Psoas muscle (tissue), 8 donors: ENCODE measurements around the gene TMTC3. TPM values are rescaled to one million over a fixed set of nuclear protein-coding genes. Genes with fewer than 3 reads are reported as not detected.

Experiments used
- ATAC-seq, 4 donors: fragments of 200-7000 bp; cut with Tn5 transposase; one replicate each; pipeline ENCODE4 v1.9.1; 2020; ENCODE audit warnings: moderate library complexity in 3 of 4, mild to moderate bottlenecking in 2 of 4
- DNase-seq, 2 donors: peaks; one replicate each; pipeline ENCODE4 v3.0.0-alpha.2; 2020
- H3K27ac ChIP-seq: fragments of 200-600 bp; one replicate; pipeline ENCODE4 v1.8.0; 2022
- H3K27me3 ChIP-seq, 3 donors: fragments of 200-600 bp in 1 of 3; one replicate each; pipeline versions ENCODE4 v1.6.1 to v1.8.0; 2013 to 2022; ENCODE audit warnings: low read length in 2 of 3, mild to moderate bottlenecking in 2 of 3, moderate library complexity in 1 of 3; ENCODE audit not compliant: insufficient read depth in 3 of 3
- H3K36me3 ChIP-seq, 2 donors: fragments of 200-600 bp in 1 of 2; one replicate each; pipeline versions ENCODE4 v1.6.1 to v1.8.0; 2013 to 2022; ENCODE audit warnings: low read depth in 1 of 2, mild to moderate bottlenecking in 1 of 2, moderate library complexity in 1 of 2; ENCODE audit not compliant: insufficient read depth in 1 of 2
- H3K4me1 ChIP-seq: fragments of 200-600 bp; one replicate; pipeline ENCODE4 v1.8.0; 2022
- H3K4me3 ChIP-seq: fragments of 200-600 bp; one replicate; pipeline ENCODE4 v1.8.0; 2022; ENCODE audit warnings: mild to moderate bottlenecking
- H3K9me3 ChIP-seq: fragments of 200-600 bp; one replicate; pipeline ENCODE4 v1.8.0; 2022
- WGBS, 3 donors: extraction: QIAGEN DNeasy Blood & Tissue Kit; methylation state at CpG; one replicate each; pipeline versions ENCODE4 v1.1.6 to v1.1.7; 2013; 5-methylcytosine and 5-hydroxymethylcytosine counted together
- intact Hi-C, 2 donors: fragments of 100-400 bp; cut with DNase I; formaldehyde crosslinking; loops; one replicate each; pipeline versions ENCODE4 v1.11.0 to v1.14.2; 2022
- polyA plus RNA-seq, 3 donors: library from polyadenylated mRNA; stranded (reverse); fragments of 200-250 nt; gene quantifications; one replicate each; pipeline ENCODE4 v1.2.3, GENCODE V29; 2013
- total RNA-seq, 4 donors: library from RNA; stranded (reverse); fragmentation: NEBNext Ultra II Directional in 2 of 4; extraction: Animal tissue kit (Norgen Biotek cat#: 25700) in 2 of 4; gene quantifications; one replicate each; pipeline versions ENCODE4 v1.2.1 to v1.2.4, GENCODE V29; 2021 to 2023
- TF ChIP-seq, protein P1 (sequence below): fragments of 200-600 bp; IDR thresholded peaks from one replicate; pipeline ENCODE4 v1.8.0; 2022; ENCODE audit warnings: antibody characterized with exemption
- donor health status: healthy with polysubstance abuse.
- donor health status: DM: no; HTN: no; CAD: no; lungs with moderate emphysema.
- donor health status: Bipolar disorder and iron deficiency.
- donor health status: healthy.
- donor health status: DM: yes; HTN: yes; CAD: no.
- donor health status: DM: no; HTN: no; CAD: no.
- donor health status: DM: no; HTN: no; CAD: no.
- donor health status: DM: yes; HTN: yes; CAD: no.

The TMTC3 gene
- total and polyA plus RNA-seq, 7 donors, result 1.4 to 8.5 (median 5.5) TPM

DNA sequence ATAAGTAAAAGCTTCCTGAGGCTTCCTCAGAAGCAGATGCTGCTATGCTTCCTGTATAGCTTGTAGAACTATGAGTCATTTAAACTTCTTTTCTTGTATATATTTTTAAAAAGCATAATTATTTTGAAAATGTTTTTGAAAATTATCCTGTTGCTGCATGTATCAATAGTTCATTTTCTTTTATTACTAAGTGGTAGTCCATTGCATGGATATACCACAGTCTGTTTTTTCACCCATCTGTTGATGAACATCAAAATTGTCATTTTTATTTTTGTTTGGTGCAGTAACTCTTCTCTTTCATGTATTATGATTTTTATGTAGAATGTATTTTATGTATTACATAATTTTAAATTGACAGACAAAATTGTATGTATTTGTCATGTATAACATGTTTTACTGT, 81.4 kb downstream of the TMTC3 start:
- intact Hi-C loops, result no loop called here
- peaks cover 11% of the 10 kb centered on the region for H3K9me3 ChIP-seq

DNA sequence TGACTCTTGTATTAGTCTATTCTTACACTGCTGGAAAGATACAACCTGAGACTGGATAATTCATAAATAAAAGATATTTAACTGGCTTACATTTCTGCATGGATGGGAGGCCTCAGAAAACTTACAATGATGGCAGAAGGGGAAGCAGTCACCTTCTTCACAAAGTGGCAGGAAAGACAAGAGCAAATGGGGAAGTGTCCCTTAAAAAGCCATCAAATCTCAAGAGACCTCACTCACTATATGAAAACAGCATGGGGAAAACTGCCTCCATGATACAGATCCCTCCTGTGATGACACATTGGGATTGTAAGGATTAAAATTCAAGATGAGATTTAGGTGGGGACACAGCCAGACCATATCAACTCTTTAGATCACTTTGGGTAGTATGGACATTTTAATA, 83.7 kb downstream of the TMTC3 start:
- H3K27ac ChIP-seq, result no peak overlapping the region
- ATAC-seq (no peak), DNase-seq (no peak)
- peaks cover 3% of the 10 kb centered on the region for H3K9me3 ChIP-seq
- H3K4me3 ChIP-seq, result no peak overlapping the region
- H3K4me1 ChIP-seq, result no peaks in the 10 kb centered on the region
- TF ChIP-seq, protein P1, sequence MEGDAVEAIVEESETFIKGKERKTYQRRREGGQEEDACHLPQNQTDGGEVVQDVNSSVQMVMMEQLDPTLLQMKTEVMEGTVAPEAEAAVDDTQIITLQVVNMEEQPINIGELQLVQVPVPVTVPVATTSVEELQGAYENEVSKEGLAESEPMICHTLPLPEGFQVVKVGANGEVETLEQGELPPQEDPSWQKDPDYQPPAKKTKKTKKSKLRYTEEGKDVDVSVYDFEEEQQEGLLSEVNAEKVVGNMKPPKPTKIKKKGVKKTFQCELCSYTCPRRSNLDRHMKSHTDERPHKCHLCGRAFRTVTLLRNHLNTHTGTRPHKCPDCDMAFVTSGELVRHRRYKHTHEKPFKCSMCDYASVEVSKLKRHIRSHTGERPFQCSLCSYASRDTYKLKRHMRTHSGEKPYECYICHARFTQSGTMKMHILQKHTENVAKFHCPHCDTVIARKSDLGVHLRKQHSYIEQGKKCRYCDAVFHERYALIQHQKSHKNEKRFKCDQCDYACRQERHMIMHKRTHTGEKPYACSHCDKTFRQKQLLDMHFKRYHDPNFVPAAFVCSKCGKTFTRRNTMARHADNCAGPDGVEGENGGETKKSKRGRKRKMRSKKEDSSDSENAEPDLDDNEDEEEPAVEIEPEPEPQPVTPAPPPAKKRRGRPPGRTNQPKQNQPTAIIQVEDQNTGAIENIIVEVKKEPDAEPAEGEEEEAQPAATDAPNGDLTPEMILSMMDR, result no peak
- peaks cover 0 to 2% (median 0%) of the 10 kb centered on the region in 3 donors for H3K27me3 ChIP-seq
- intact Hi-C loops, result no loop called here
- no peaks in the 10 kb centered on the region for H3K36me3 ChIP-seq

More for the DNA sequence above, 81.4 kb downstream of the TMTC3 start:
- no peak overlapping the region for H3K27ac ChIP-seq
- H3K36me3 ChIP-seq, result no peaks in the 10 kb centered on the region
- peaks cover 0 to 2% (median 0%) of the 10 kb centered on the region in 3 donors for H3K27me3 ChIP-seq
- no peaks in the 10 kb centered on the region for H3K4me1 ChIP-seq
- TF ChIP-seq, protein P1, result no peak
- DNase-seq (no peak), ATAC-seq (no peak)
- H3K4me3 ChIP-seq, result no peak overlapping the region

DNA sequence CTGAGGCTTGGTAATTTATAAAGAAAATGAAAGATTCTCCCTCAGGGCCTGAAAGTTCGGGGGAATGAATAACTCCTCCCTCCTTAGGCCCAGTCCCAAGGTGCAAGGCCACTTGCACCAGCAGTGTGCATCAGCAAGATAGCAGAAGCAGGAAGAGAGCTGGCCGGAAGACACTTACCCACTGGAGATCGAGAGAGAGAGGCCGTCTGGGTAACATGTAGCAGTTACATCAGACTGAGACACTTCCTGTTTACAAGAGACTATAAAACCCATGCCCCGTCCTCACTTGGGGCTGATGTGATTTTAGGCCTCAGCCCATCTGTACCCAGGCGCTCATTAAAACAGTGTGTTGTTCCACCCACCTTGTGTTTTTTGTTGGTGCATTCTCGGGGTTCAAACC, 85.2 kb downstream of the TMTC3 start:
- H3K27ac ChIP-seq, result no peak overlapping the region

DNA sequence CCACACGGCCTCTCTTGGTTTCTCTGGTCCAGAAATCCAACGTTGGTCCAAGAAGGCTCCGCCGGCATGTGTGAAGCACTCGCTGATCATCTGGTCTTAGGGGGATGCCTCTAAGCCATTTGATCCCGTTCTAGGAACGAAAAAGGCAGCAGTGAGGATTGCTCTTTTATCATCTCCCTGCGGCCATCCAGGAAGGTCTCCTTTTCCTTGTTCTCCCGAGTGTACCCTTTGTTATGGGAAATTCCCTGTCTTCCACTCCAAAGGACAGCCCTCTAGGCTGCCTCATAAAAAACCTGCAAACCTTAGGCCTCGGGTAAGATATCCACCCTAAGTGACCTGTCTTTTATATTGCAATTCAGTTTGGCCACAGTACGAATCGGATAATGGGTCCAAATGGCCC, 85.8 kb downstream of the TMTC3 start:
- peaks cover 3% of the 10 kb centered on the region for H3K9me3 ChIP-seq
- H3K27me3 ChIP-seq, result peaks cover 0 to 2% (median 0%) of the 10 kb centered on the region in 3 donors
- H3K27ac ChIP-seq, result no peak overlapping the region
- no peaks in the 10 kb centered on the region for H3K36me3 ChIP-seq
- DNase-seq (no peak), ATAC-seq (no peak)
- H3K4me3 ChIP-seq, result no peak overlapping the region
- TF ChIP-seq, protein P1, result no peak
- WGBS, 3 donors, result 87 to 89% (median 88%) methylated on average over 12 of the region's 12 CpGs
- H3K4me1 ChIP-seq, result no peaks in the 10 kb centered on the region
- intact Hi-C loops, result no loop called here

More for the DNA sequence above, 85.2 kb downstream of the TMTC3 start:
- H3K9me3 ChIP-seq, result peaks cover 3% of the 10 kb centered on the region
- intact Hi-C loops, result no loop called here
- WGBS, 3 donors, result 67 to 77% (median 70%) methylated on average over 7 of the region's 7 CpGs
- DNase-seq (no peak), ATAC-seq (no peak)
- H3K27me3 ChIP-seq, result peaks cover 0 to 2% (median 0%) of the 10 kb centered on the region in 3 donors
- TF ChIP-seq, protein P1, result no peak
- no peaks in the 10 kb centered on the region for H3K4me1 ChIP-seq
- H3K36me3 ChIP-seq, result no peaks in the 10 kb centered on the region
- H3K4me3 ChIP-seq, result no peak overlapping the region

DNA sequence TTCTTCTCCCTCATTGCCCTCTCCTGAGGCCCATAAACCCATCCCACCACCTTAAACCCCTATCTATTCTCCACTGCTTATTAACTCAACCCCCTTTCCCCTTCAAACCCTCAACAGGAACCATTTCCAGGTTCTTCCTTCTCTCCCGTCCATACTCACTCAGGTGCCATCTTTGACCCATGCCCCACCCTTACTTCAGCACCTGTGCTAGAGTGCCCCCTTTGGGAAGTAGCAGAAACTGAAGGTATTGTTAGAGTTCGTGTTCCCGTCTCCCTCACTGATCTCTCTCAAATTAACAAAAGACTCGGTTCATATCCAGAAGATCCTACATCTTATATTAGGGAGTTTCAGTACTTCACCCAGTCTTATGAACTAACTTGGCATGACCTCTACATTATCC, 86.6 kb downstream of the TMTC3 start:
- Histone ChIP-seq H3K9me3 (peaks cover under 1% of the 10 kb centered on the region), H3K4me1 (no peaks in the 10 kb centered on the region), H3K4me3 (no peak overlapping the region), H3K27ac (no peak overlapping the region), H3K36me3 (no peaks in the 10 kb centered on the region), H3K27me3 (peaks cover 0 to 2% (median 0%) of the 10 kb centered on the region in 3 donors)
- no peak for DNase-seq
- TF ChIP-seq, protein P1, result no peak
- ATAC-seq, result no peak
- 91 to 97% (median 91%) methylated on average over 4 of the region's 4 CpGs for WGBS, 3 donors
- intact Hi-C loops, result no loop called here
